Suprapubic skin (tissue), 3 donors: ENCODE measurements around the gene CD209.

Experiments
- CTCF ChIP-seq, 2 donors: fragments of 200-600 bp in 1 of 2; fragments of 450-650 bp in 1 of 2; sonication (generic) in 1 of 2; IDR thresholded peaks; one replicate each; pipeline ENCODE4 v1.5.1; 2016 to 2019; ENCODE audit warnings: antibody characterized with exemption in 2 of 2, mild to moderate bottlenecking in 1 of 2, moderate library complexity in 1 of 2
- POLR2AphosphoS5 ChIP-seq, 3 donors: sonication (generic); formaldehyde crosslinking; IDR thresholded peaks; one replicate each; pipeline ENCODE4 v1.6.1; 2017; ENCODE audit warnings: antibody characterized with exemption in 3 of 3

GRCh38 chr19:7715671-7716070, 31.7 kb downstream of the CD209 start:
- no peak for TF ChIP-seq CTCF (IDR thresholded peaks at IDR 0.05)
- no peak for TF ChIP-seq POLR2AphosphoS5 (IDR thresholded peaks at IDR 0.05)
